Measurements from ENCODE around the gene TGFB1. TPM values are rescaled to one million over a fixed set of nuclear protein-coding genes. Genes with fewer than 3 reads are reported as not detected.

Gene TGFB1
- total and polyA plus RNA-seq, 9 of the 15 experiments (the other 6 are each of a cell fraction or from before 2014, with no cell fraction given) = 0.24 to 159 (median 17.2) TPM

DNA sequence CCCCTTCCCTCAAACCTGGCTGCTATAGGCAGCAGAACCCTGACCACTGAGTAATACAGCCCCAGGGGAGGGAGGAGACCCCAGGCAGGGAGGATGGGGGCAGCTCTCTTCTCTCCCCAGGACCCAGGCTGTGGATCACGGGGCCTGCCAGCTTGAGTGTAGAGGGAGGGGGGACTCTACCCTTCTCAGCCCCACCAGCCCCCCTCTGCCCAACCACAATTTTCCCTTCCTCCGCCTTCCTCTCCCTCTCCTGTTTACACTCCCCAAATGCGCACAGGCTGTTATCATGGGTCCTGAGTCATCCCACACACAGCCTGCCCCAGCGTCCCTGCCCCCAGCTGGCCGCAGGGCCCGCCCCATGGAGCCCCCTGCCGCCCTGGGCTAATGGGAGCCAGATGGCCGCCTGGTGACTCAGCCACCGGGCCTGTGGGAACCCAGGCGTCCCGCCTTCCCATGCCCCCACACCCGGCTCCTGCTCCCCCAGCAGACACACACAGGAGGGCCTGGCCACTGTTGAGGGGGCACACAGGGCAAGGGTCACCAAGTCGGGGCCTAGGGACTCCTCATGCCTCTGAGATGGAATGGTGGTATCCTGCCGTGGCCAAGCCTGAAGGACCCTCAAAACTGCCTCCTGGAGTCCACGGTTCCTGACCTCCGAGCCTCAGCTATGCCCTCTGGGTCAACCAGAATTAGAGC, 30.1 kb downstream of the TGFB1 start (continued):
- peak; percentile 63; the same call in 1 of the 2 replicates for TF ChIP-seq ELF4 (CRISPR knock-in tag; IDR thresholded peaks at IDR 0.05)
- peak; percentile 82 for TF ChIP-seq PRDM10 (IDR thresholded peaks at IDR 0.05; ENCODE audit: partially characterized antibody)
- no peak for TF ChIP-seq GTF2B (IDR thresholded peaks at IDR 0.05; ENCODE audit: extremely low read depth, insufficient read length)
- TF ChIP-seq HLTF (IDR thresholded peaks at IDR 0.05) = no peak
- TF ChIP-seq MTA2 (IDR thresholded peaks at IDR 0.05; ENCODE audit: low read depth) = peak; percentile 69
- no peak for TF ChIP-seq SAFB2 (IDR thresholded peaks at IDR 0.05; ENCODE audit: borderline replicate concordance, low read depth, low read length, severe bottlenecking)
- TF ChIP-seq ARID3A (IDR thresholded peaks at IDR 0.05; ENCODE audit: borderline replicate concordance, low read depth, low read length) = no peak
- no peak for TF ChIP-seq NCOA6 (IDR thresholded peaks at IDR 0.05)
- TF ChIP-seq MLLT1 (IDR thresholded peaks at IDR 0.05) = peak; percentile 19 to 83; a peak in 2 of 4 replicates
- TF ChIP-seq PKNOX1 (IDR thresholded peaks at IDR 0.05) = no peak
- no peak for TF ChIP-seq SIX5 (IDR thresholded peaks at IDR 0.05; ENCODE audit: borderline replicate concordance in 1 of 2, insufficient read depth in 1 of 2, low read depth in 1 of 2, low read length in 2 of 2)
- no peak for TF ChIP-seq SFPQ (IDR thresholded peaks at IDR 0.05; ENCODE audit: low read depth, low read length)
- no peak for TF ChIP-seq MIER1 (IDR thresholded peaks at IDR 0.05; ENCODE audit: low read depth)
- TF ChIP-seq, protein P1, sequence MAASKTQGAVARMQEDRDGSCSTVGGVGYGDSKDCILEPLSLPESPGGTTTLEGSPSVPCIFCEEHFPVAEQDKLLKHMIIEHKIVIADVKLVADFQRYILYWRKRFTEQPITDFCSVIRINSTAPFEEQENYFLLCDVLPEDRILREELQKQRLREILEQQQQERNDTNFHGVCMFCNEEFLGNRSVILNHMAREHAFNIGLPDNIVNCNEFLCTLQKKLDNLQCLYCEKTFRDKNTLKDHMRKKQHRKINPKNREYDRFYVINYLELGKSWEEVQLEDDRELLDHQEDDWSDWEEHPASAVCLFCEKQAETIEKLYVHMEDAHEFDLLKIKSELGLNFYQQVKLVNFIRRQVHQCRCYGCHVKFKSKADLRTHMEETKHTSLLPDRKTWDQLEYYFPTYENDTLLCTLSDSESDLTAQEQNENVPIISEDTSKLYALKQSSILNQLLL (CRISPR knock-in tag; IDR thresholded peaks at IDR 0.05; ENCODE audit: borderline replicate concordance) = no peak
